ENCODE results near the gene MORN4. TPM values are rescaled to one million over a fixed set of nuclear protein-coding genes. Genes with fewer than 3 reads are reported as not detected.

The MORN4 gene
- total RNA-seq, 2 experiments from 2014 or later: 3.2 to 3.9 TPM

DNA sequence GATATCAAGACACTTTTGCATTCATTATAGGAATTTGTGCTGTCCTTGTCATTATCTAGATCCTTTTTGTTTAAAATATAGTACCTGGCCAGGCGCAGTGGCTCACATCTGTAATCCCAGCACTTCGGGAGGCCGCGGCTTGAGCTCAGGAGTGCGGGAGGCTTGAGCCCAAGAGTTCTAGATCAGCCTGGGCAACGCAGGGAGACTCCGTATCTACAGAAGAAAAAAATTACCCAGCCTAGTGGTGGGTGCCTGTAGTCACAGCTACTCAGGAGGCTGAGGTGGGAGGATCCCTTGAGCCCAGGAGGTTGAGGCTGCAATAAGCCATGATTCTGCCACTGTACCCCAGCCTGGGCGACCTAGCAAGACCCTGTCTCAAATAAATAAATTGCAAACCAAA lies 621 bp upstream of the MORN4 start:
- intact Hi-C loops (cut with micrococcal nuclease): no loop called here
- H3K27ac Mint-ChIP-seq: no peak overlapping the region

DNA sequence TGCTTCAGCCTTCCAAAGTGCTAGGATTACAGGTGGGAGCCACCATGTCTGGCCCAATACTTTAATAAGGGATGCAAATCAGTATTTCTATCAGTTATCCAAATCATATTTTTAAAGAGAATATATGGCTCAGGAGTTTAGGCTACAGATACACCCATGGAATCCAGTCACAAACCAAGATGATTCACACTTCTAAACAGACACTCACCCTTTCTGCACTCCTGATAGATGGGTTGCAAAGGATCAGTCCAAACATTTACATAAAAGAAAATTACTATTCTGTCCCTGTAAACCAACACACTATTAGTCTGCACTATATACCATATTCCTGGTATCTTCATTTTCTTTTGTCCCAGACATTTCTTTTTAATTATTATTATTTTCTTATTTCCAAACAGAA lies 2.2 kb downstream of the MORN4 start:
- H3K36me3 Mint-ChIP-seq (ENCODE audit: low read depth): no peaks in the 10 kb centered on the region
- ChIA-PET POLR2A (no interaction called here), CTCF (no interaction called here)
- TF ChIP-seq, protein P1, sequence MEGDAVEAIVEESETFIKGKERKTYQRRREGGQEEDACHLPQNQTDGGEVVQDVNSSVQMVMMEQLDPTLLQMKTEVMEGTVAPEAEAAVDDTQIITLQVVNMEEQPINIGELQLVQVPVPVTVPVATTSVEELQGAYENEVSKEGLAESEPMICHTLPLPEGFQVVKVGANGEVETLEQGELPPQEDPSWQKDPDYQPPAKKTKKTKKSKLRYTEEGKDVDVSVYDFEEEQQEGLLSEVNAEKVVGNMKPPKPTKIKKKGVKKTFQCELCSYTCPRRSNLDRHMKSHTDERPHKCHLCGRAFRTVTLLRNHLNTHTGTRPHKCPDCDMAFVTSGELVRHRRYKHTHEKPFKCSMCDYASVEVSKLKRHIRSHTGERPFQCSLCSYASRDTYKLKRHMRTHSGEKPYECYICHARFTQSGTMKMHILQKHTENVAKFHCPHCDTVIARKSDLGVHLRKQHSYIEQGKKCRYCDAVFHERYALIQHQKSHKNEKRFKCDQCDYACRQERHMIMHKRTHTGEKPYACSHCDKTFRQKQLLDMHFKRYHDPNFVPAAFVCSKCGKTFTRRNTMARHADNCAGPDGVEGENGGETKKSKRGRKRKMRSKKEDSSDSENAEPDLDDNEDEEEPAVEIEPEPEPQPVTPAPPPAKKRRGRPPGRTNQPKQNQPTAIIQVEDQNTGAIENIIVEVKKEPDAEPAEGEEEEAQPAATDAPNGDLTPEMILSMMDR (IDR thresholded peaks at IDR 0.05): no peak
- no peaks in the 10 kb centered on the region for H3K9me3 Mint-ChIP-seq
- intact Hi-C loops (cut with micrococcal nuclease): no loop called here
- no peaks in the 10 kb centered on the region for H3K27me3 Mint-ChIP-seq
- DNase-seq (no peak), ATAC-seq (no peak)
- H3K4me3 Mint-ChIP-seq: no peak overlapping the region
- H3K4me1 Mint-ChIP-seq (ENCODE audit: low read depth): peaks cover 14% of the 10 kb centered on the region
- H3K27ac Mint-ChIP-seq: no peak overlapping the region

More for the DNA sequence above, 621 bp upstream of the MORN4 start:
- H3K4me1 Mint-ChIP-seq (ENCODE audit: low read depth): peaks cover 14% of the 10 kb centered on the region
- TF ChIP-seq, protein P1 (IDR thresholded peaks at IDR 0.05): peak; percentile 62
- H3K27me3 Mint-ChIP-seq: no peaks in the 10 kb centered on the region
- H3K9me3 Mint-ChIP-seq: no peaks in the 10 kb centered on the region
- DNase-seq: peak; percentile 39
- ChIA-PET CTCF (interaction anchor here (0.9 to 1.2 kb wide), 2 partner anchors 9 to 11 kb away, joined by 3 read pairs; no protein-coding TSS in a partner anchor), POLR2A (no interaction called here)
- no peaks in the 10 kb centered on the region for H3K36me3 Mint-ChIP-seq (ENCODE audit: low read depth)
- peak overlapping the region; percentile 93 for H3K4me3 Mint-ChIP-seq
- ATAC-seq: peak; percentile 47

DNA sequence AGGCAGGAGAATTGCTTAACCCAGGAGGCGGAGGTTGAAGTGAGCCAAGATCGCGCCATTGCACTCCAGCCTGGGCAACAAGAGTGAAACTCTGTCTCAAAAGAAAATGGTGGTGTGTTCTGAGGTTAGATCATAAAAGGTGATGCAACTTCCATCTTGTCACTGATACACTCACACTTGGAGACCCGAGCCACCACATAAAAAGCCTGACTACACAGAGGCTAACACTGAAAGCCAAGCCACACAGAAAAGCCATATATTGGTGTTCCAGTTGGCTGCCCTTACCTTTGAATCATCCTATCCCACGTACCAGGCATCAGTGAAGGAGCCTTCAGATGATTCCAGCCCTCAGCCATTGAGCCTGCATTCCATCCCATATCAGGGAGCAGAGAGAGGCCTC lies 4.0 kb downstream of the MORN4 start:
- Mint-ChIP-seq H3K4me1 (ENCODE audit: low read depth) (peaks cover 14% of the 10 kb centered on the region), H3K27ac (no peak overlapping the region), H3K36me3 (ENCODE audit: low read depth) (no peaks in the 10 kb centered on the region), H3K9me3 (no peaks in the 10 kb centered on the region), H3K4me3 (no peak overlapping the region), H3K27me3 (no peaks in the 10 kb centered on the region)
- ATAC-seq (no peak), DNase-seq (no peak)
- CTCF ChIA-PET: interaction anchor here (0.7 kb wide), 1 partner anchor 17 kb away, joined by 3 read pairs; no protein-coding TSS in a partner anchor
- TF ChIP-seq, protein P1 (IDR thresholded peaks at IDR 0.05): no peak
- POLR2A ChIA-PET: no interaction called here
- intact Hi-C loops (cut with micrococcal nuclease): no loop called here

DNA sequence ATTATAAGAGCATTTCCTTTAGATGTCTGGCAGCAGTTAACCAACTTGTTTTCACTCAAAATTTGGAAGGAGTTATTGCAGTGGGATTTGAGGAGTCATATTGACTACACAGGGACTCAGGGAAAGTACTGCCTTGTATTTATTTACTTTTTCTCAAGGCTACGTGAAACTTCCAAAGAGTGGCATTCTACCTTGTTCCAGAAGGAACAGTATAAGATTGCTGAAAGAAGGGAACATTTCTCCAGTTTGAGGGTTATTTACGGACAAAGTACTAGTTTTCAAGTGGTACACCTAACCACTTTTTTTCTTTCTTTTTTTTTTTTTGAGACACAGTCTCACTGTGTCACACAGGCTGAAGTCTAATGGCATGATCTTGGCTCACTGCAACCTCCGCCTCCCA lies 5.1 kb downstream of the MORN4 start:
- TF ChIP-seq, protein P1 (IDR thresholded peaks at IDR 0.05): no peak
- Mint-ChIP-seq H3K4me3 (no peak overlapping the region), H3K36me3 (ENCODE audit: low read depth) (no peaks in the 10 kb centered on the region), H3K27ac (no peak overlapping the region), H3K27me3 (no peaks in the 10 kb centered on the region), H3K4me1 (ENCODE audit: low read depth) (peaks cover 7% of the 10 kb centered on the region), H3K9me3 (no peaks in the 10 kb centered on the region)
- no peak for ATAC-seq
- POLR2A ChIA-PET: no interaction called here
- intact Hi-C loops (cut with micrococcal nuclease): no loop called here
- DNase-seq: no peak
- CTCF ChIA-PET: no interaction called here

DNA sequence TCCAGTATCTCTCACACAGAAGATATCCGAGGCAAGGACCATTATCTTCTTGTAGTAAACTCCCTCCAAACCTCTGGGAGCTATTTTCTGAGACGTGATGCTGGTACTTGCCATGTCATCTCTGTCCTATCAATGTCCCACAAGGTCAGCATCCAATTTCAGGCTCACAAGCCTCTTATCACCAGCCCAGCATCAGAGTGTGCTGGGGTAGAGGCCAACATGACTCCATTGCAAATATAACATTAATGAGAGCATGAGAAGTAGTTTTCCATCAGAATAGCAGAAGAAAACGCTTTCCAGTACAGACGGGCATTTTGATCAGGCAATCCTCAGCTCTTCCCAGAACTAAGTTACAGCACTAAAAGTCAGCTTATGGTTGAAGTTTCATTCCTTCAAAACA lies 5.6 kb downstream of the MORN4 start:
- ChIA-PET CTCF (no interaction called here), POLR2A (no interaction called here)
- intact Hi-C loops (cut with micrococcal nuclease): no loop called here
- no peak overlapping the region for H3K4me3 Mint-ChIP-seq
- H3K27ac Mint-ChIP-seq: no peak overlapping the region
- H3K4me1 Mint-ChIP-seq (ENCODE audit: low read depth): peaks cover 4% of the 10 kb centered on the region
- TF ChIP-seq, protein P1 (IDR thresholded peaks at IDR 0.05): no peak
- H3K36me3 Mint-ChIP-seq (ENCODE audit: low read depth): no peaks in the 10 kb centered on the region
- DNase-seq (no peak), ATAC-seq (no peak)
- H3K27me3 Mint-ChIP-seq: no peaks in the 10 kb centered on the region
- H3K9me3 Mint-ChIP-seq: no peaks in the 10 kb centered on the region

Measured in activated CD8-positive, alpha-beta T cell treated with anti-CD3 and anti-CD28 coated beads for 36 hours (primary cell).